ENCODE data around the gene SLC25A3.

DNA sequence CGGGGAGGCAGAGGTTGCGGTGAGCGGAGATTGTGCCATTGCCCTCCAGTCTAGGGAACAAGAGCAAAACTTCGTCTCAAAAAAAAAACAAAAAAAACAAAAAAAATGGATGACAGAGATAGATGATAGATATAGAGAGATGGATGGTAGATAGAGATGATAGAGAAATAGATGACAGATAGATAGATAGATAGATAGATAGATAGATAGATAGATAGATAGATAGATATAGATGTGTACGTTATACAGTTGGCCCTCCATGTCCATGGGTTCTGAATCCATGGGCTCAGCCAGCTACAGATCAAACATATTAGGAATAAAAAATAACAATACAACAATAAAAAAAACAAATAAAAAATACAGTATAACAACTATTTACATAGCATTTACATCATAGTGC lies 12.8 kb upstream of the SLC25A3 start:
- TF ChIP-seq CTCF (IDR thresholded peaks at IDR 0.05) (no peak), EP300 (IDR thresholded peaks at IDR 0.05) (no peak)

Data from sigmoid colon (tissue), 4 donors.